ENCODE results near the gene LACTB.

DNA sequence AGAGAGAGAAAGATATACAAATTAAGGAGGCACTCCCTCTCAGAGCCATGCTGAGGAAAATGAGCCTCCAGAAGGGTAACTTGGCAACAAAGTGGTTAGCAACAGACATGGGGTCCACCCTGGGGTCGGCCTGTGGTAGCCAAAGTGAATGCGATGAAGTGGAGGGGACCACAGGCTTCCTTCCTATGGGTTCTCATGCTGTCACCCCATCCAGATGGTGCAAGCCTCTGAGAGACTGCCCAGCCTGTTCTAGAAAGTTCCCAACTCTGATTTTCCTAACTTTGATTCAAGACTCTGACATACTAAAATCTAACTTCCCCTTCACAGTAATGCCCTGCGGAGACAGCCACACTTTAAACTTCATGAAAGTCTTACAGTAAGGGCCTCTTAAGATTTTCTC lies 18.2 kb upstream of the LACTB start:
- TF ChIP-seq CTCF (IDR thresholded peaks at IDR 0.05; ENCODE audit: low read length) (no peak), EZH2 (IDR thresholded peaks at IDR 0.05; ENCODE audit: borderline replicate concordance, low read length) (no peak)
